Spleen (tissue), 11 donors: Measurements from ENCODE around the gene NFATC2IP. TPM values are rescaled to one million over a fixed set of nuclear protein-coding genes. Genes with fewer than 3 reads are reported as not detected.

Experiments
- DNase-seq: peaks from one replicate; pipeline ENCODE4 v3.0.0-alpha.2; 2020
- H3K27ac ChIP-seq, 8 donors: fragments of 200-600 bp; sonication (generic) in 7 of 8; 1 replicate in 4 of 8; 2 replicates in 4 of 8; pipeline versions ENCODE4 v1.5.0 to v1.8.0; 2016 to 2021; ENCODE audit warnings: inconsistent platforms in 4 of 8, mild to moderate bottlenecking in 4 of 8, moderate library complexity in 1 of 8
- H3K27me3 ChIP-seq, 7 donors: fragments of 200-600 bp; sonication (generic) in 6 of 7; replicated peaks in 1 of 7; 1 replicate in 4 of 7; 2 replicates in 3 of 7; pipeline versions ENCODE4 v1.5.0 to v1.8.0; 2016 to 2021; ENCODE audit warnings: inconsistent platforms in 3 of 7, mild to moderate bottlenecking in 1 of 7
- H3K36me3 ChIP-seq, 6 donors: fragments of 200-600 bp; sonication (generic) in 5 of 6; 1 replicate in 4 of 6; 2 replicates in 2 of 6; pipeline versions ENCODE4 v1.5.0 to v1.8.0; 2016 to 2021; ENCODE audit warnings: inconsistent platforms in 2 of 6
- H3K4me1 ChIP-seq, 6 donors: fragments of 200-600 bp; sonication (generic) in 5 of 6; 1 replicate in 3 of 6; 2 replicates in 3 of 6; pipeline versions ENCODE4 v1.5.0 to v1.8.0; 2016 to 2021; ENCODE audit warnings: inconsistent platforms in 3 of 6
- H3K4me3 ChIP-seq, 8 donors: fragments of 200-600 bp; sonication (generic) in 7 of 8; 1 replicate in 4 of 8; 2 replicates in 4 of 8; pipeline versions ENCODE4 v1.5.0 to v1.8.0; 2016 to 2021; ENCODE audit warnings: inconsistent platforms in 4 of 8, mild to moderate bottlenecking in 4 of 8, moderate library complexity in 2 of 8
- H3K9me3 ChIP-seq, 8 donors: fragments of 200-600 bp; sonication (generic) in 7 of 8; 1 replicate in 4 of 8; 2 replicates in 4 of 8; pipeline versions ENCODE4 v1.5.0 to v1.8.0; 2016 to 2021; ENCODE audit warnings: inconsistent platforms in 4 of 8
- CTCF ChIP-seq, 11 experiments: fragments of 200-600 bp in 7 of 11; fragments of 450-650 bp in 4 of 11; sonication (generic) in 4 of 11; IDR thresholded peaks in 8 of 11; conservative IDR thresholded peaks in 3 of 11; 1 replicate in 7 of 11; 2 replicates in 4 of 11; pipeline versions ENCODE4 v1.4.0 to v1.8.0; 2016 to 2021; ENCODE audit warnings: antibody characterized with exemption in 11 of 11, inconsistent platforms in 4 of 11, mild to moderate bottlenecking in 1 of 11
- POLR2A ChIP-seq, 3 donors: fragments of 450-650 bp; IDR thresholded peaks; one replicate each; pipeline ENCODE4 v1.5.1; 2017; ENCODE audit warnings: antibody characterized with exemption in 3 of 3, mild to moderate bottlenecking in 1 of 3
- POLR2AphosphoS5 ChIP-seq, 3 donors: sonication (generic); formaldehyde crosslinking; IDR thresholded peaks; one replicate each; pipeline ENCODE4 v1.5.1; 2017; ENCODE audit warnings: antibody characterized with exemption in 3 of 3
- WGBS, 5 donors: extraction: QIAGEN DNeasy Blood & Tissue Kit in 3 of 5; methylation state at CpG; one replicate each; pipeline versions ENCODE4 v1.1.5 to v1.1.7; 2013 to 2018; 5-methylcytosine and 5-hydroxymethylcytosine counted together
- intact Hi-C: fragments of 100-400 bp; cut with DNase I; formaldehyde crosslinking; loops from one replicate; pipeline ENCODE4 v1.15.0; 2023; ENCODE audit warnings: low total_unique reads
- polyA plus RNA-seq, 3 donors: library from polyadenylated mRNA; stranded (reverse); fragments of 200-250 nt; gene quantifications; one replicate each; pipeline ENCODE4 v1.2.1, GENCODE V29; 2013
- total RNA-seq, 7 donors: library from RNA; depleted of rRNA in 3 of 7; stranded (reverse); fragments of >200 nt in 3 of 7; fragmentation: NEBNext Ultra II Directional in 4 of 7; extraction: Animal tissue kit (Norgen Biotek cat#: 25700) in 4 of 7; gene quantifications; one replicate each; pipeline versions ENCODE4 v1.1.0 to v1.2.1, GENCODE V29; 2016 to 2021
- donor health status: healthy with polysubstance abuse.
- donor health status: DM: no; HTN: no; CAD: no; lungs with moderate emphysema.
- donor health status: DM: no; HTN: no; CAD: no.
- donor health status: Bipolar disorder and iron deficiency.
- donor health status: healthy.
- donor health status: DM: no; HTN: no; CAD: no.
- donor health status: DM: yes; HTN: yes; CAD: no.

NFATC2IP gene
- total and polyA plus RNA-seq, 10 donors = 21.1 to 63.5 (median 46.5) TPM

- DNase-seq = no peak
- Histone ChIP-seq H3K27me3 (no peaks in the 10 kb centered on the region), H3K4me1 (peaks cover 0 to 19% (median 3%) of the 10 kb centered on the region in 6 donors), H3K9me3 (no peaks in the 10 kb centered on the region), H3K36me3 (peaks cover 2 to 50% (median 44%) of the 10 kb centered on the region in 6 donors), H3K4me3 (no peak overlapping the region), H3K27ac (no peak overlapping the region)
- TF ChIP-seq POLR2A (IDR thresholded peaks at IDR 0.05) (no peak), CTCF (IDR thresholded peaks at IDR 0.05 in 8 of 11, conservative IDR thresholded peaks at IDR 0.05 in 3 of 11) (no peak), POLR2AphosphoS5 (IDR thresholded peaks at IDR 0.05) (peak; percentile 4 to 41 (median 4))
- 85 to 89% (median 87%) methylated on average over 20 to 29 of the region's 29 CpGs for WGBS, 5 donors
- intact Hi-C loops = no loop called here
Observed at GRCh38 chr16:28903344-28904042, 47.2 kb upstream of the NFATC2IP start.

- no peak overlapping the region for H3K4me3 ChIP-seq
- H3K4me1 ChIP-seq = peaks cover 0 to 23% (median 3%) of the 10 kb centered on the region in 6 donors
- peaks cover 2 to 59% (median 51%) of the 10 kb centered on the region in 6 donors for H3K36me3 ChIP-seq
- no peaks in the 10 kb centered on the region for H3K9me3 ChIP-seq
- WGBS, 5 donors = 87 to 91% (median 90%) methylated on average over 8 to 14 of the region's 14 CpGs
- intact Hi-C loops = no loop called here
- TF ChIP-seq CTCF (IDR thresholded peaks at IDR 0.05 in 8 of 11, conservative IDR thresholded peaks at IDR 0.05 in 3 of 11) (no peak), POLR2A (IDR thresholded peaks at IDR 0.05) (no peak), POLR2AphosphoS5 (IDR thresholded peaks at IDR 0.05) (no peak)
- DNase-seq = no peak
- H3K27ac ChIP-seq = no peak overlapping the region
- H3K27me3 ChIP-seq = no peaks in the 10 kb centered on the region
Observed at GRCh38 chr16:28904363-28904762, 46.4 kb upstream of the NFATC2IP start.

GRCh38 chr16:28904828-28905227 lies 45.9 kb upstream of the NFATC2IP start:
- Histone ChIP-seq H3K4me3 (no peak overlapping the region), H3K27me3 (no peaks in the 10 kb centered on the region), H3K9me3 (no peaks in the 10 kb centered on the region), H3K27ac (no peak overlapping the region), H3K4me1 (peaks cover 0 to 28% (median 3%) of the 10 kb centered on the region in 6 donors), H3K36me3 (peaks cover 2 to 64% (median 53%) of the 10 kb centered on the region in 6 donors)
- no peak for DNase-seq
- intact Hi-C loops = no loop called here
- 91 to 98% (median 94%) methylated on average over 15 to 16 of the region's 16 CpGs for WGBS, 5 donors
- TF ChIP-seq CTCF (IDR thresholded peaks at IDR 0.05 in 8 of 11, conservative IDR thresholded peaks at IDR 0.05 in 3 of 11) (no peak), POLR2AphosphoS5 (IDR thresholded peaks at IDR 0.05) (no peak), POLR2A (IDR thresholded peaks at IDR 0.05) (no peak)

GRCh38 chr16:28905229-28905754 lies 45.4 kb upstream of the NFATC2IP start:
- DNase-seq = no peak
- Histone ChIP-seq H3K9me3 (no peaks in the 10 kb centered on the region), H3K27ac (no peak overlapping the region), H3K4me1 (peaks cover 0 to 32% (median 4%) of the 10 kb centered on the region in 6 donors), H3K36me3 (peaks cover 2 to 68% (median 55%) of the 10 kb centered on the region in 6 donors), H3K4me3 (no peak overlapping the region), H3K27me3 (no peaks in the 10 kb centered on the region)
- intact Hi-C loops = no loop called here
- TF ChIP-seq CTCF (IDR thresholded peaks at IDR 0.05 in 8 of 11, conservative IDR thresholded peaks at IDR 0.05 in 3 of 11) (no peak), POLR2A (IDR thresholded peaks at IDR 0.05) (no peak), POLR2AphosphoS5 (IDR thresholded peaks at IDR 0.05) (no peak)
- WGBS, 5 donors = 89 to 100% (median 93%) methylated on average over 7 to 9 of the region's 9 CpGs
